Measurements from ENCODE around the gene EXOC3L1. TPM values are rescaled to one million over a fixed set of nuclear protein-coding genes. Genes with fewer than 3 reads are reported as not detected.

The EXOC3L1 gene
- total RNA-seq, 6 donors from 2014 or later: 4.6 to 20.8 (median 10.8) TPM

GRCh38 chr16:67169011-67169451 is 20.9 kb downstream of the EXOC3L1 start:
- Histone ChIP-seq H3K4me3 (no peak overlapping the region), H3K4me1 (peaks cover 44 to 67% (median 64%) of the 10 kb centered on the region in 4 donors), H3K27me3 (peaks cover 0 to 24% (median 9%) of the 10 kb centered on the region in 4 donors), H3K9me3 (no peaks in the 10 kb centered on the region), H3K36me3 (no peaks in the 10 kb centered on the region), H3K27ac (peak overlapping the region in 3 of 4 donors; percentile 87 to 96 (median 96))
- TF ChIP-seq POLR2A (IDR thresholded peaks at IDR 0.05) (no peak), POLR2AphosphoS5 (IDR thresholded peaks at IDR 0.05) (no peak), EP300 (IDR thresholded peaks at IDR 0.05) (no peak)
- TF ChIP-seq, protein P1, sequence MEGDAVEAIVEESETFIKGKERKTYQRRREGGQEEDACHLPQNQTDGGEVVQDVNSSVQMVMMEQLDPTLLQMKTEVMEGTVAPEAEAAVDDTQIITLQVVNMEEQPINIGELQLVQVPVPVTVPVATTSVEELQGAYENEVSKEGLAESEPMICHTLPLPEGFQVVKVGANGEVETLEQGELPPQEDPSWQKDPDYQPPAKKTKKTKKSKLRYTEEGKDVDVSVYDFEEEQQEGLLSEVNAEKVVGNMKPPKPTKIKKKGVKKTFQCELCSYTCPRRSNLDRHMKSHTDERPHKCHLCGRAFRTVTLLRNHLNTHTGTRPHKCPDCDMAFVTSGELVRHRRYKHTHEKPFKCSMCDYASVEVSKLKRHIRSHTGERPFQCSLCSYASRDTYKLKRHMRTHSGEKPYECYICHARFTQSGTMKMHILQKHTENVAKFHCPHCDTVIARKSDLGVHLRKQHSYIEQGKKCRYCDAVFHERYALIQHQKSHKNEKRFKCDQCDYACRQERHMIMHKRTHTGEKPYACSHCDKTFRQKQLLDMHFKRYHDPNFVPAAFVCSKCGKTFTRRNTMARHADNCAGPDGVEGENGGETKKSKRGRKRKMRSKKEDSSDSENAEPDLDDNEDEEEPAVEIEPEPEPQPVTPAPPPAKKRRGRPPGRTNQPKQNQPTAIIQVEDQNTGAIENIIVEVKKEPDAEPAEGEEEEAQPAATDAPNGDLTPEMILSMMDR (IDR thresholded peaks at IDR 0.05): no peak
- WGBS, 2 donors: 65 to 70% methylated on average over 6 to 8 of the region's 9 CpGs
- no peak for ATAC-seq (ENCODE audit: low FRiP score in 2 of 2)
- no peak for DNase-seq

- H3K36me3 ChIP-seq: no peaks in the 10 kb centered on the region
- no peak for ATAC-seq (ENCODE audit: low FRiP score in 2 of 2)
- peak in 1 of 2 donors; percentile 59 for DNase-seq
- no peak overlapping the region for H3K4me3 ChIP-seq
- H3K27ac ChIP-seq: no peak overlapping the region
- TF ChIP-seq, protein P1 (IDR thresholded peaks at IDR 0.05): no peak
- TF ChIP-seq EP300 (IDR thresholded peaks at IDR 0.05) (no peak), POLR2AphosphoS5 (IDR thresholded peaks at IDR 0.05) (no peak)
- no peaks in the 10 kb centered on the region for H3K9me3 ChIP-seq
- 78 to 95% methylated on average over 5 to 7 of the region's 7 CpGs for WGBS, 2 donors
- peaks cover 0 to 33% (median 10%) of the 10 kb centered on the region in 4 donors for H3K27me3 ChIP-seq
- peaks cover 47 to 69% (median 66%) of the 10 kb centered on the region in 4 donors for H3K4me1 ChIP-seq
Observed at GRCh38 chr16:67167588-67167987, 22.3 kb downstream of the EXOC3L1 start.

GRCh38 chr16:67166598-67167168 is 23.3 kb downstream of the EXOC3L1 start:
- ATAC-seq (ENCODE audit: low FRiP score in 2 of 2): no peak
- 90 to 96% methylated on average over 3 to 5 of the region's 5 CpGs for WGBS, 2 donors
- Histone ChIP-seq H3K9me3 (no peaks in the 10 kb centered on the region), H3K27me3 (peaks cover 0 to 34% (median 10%) of the 10 kb centered on the region in 4 donors), H3K27ac (no peak overlapping the region), H3K36me3 (no peaks in the 10 kb centered on the region), H3K4me1 (peaks cover 55 to 69% (median 64%) of the 10 kb centered on the region in 4 donors), H3K4me3 (no peak overlapping the region)
- DNase-seq: no peak
- no peak for TF ChIP-seq POLR2AphosphoS5 (IDR thresholded peaks at IDR 0.05)
- TF ChIP-seq EP300 (IDR thresholded peaks at IDR 0.05): no peak
- TF ChIP-seq, protein P1 (IDR thresholded peaks at IDR 0.05): no peak
- no peak for TF ChIP-seq POLR2A (IDR thresholded peaks at IDR 0.05)

- TF ChIP-seq POLR2A (IDR thresholded peaks at IDR 0.05) (no peak), POLR2AphosphoS5 (IDR thresholded peaks at IDR 0.05) (no peak), EP300 (IDR thresholded peaks at IDR 0.05) (no peak)
- TF ChIP-seq, protein P1 (IDR thresholded peaks at IDR 0.05): no peak
- Histone ChIP-seq H3K4me3 (no peak overlapping the region), H3K9me3 (no peaks in the 10 kb centered on the region), H3K36me3 (no peaks in the 10 kb centered on the region), H3K27ac (no peak overlapping the region), H3K4me1 (peaks cover 57 to 69% (median 64%) of the 10 kb centered on the region in 4 donors), H3K27me3 (peaks cover 0 to 34% (median 10%) of the 10 kb centered on the region in 4 donors)
- WGBS, 2 donors: 36 to 47% methylated on average over 15 to 18 of the region's 18 CpGs
- ATAC-seq (ENCODE audit: low FRiP score in 2 of 2) (no peak), DNase-seq (no peak)
Observed at GRCh38 chr16:67166110-67166547, 23.8 kb downstream of the EXOC3L1 start.
